Smooth muscle cell of the brain vasculature (primary cell): ENCODE results near the gene MPHOSPH8.
"Not testable (repeated sequence)": the region's sequence is repeated elsewhere in the genome, so short reads cannot be mapped to it uniquely, and the experiment has no call there.

ENCODE experiments used
- DNase-seq: peaks from one replicate; pipeline ENCODE4 v3.0.0-alpha.2; 2012; ENCODE audit warnings: low read depth, low spot score

MPHOSPH8 gene

DNA sequence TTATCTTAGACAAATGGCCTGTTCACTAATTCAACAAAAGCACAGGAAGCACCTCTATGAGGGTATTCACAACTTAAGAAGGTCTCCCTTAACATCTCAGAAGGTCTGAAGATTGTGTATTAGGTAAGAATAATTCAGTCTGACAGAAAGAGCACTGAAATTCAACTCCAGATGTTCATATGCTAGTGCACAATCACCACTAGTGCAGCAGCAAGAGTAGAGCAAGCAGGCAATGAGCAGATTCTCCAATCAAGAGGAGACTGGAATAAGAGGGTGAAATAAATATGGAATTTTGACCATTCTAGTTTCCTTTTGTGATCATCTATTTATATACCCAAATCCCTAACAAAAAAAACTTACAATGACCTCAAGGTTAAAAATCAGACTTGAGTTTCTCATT, 52.0 kb downstream of the MPHOSPH8 start:
- DNase-seq, result no peak

DNA sequence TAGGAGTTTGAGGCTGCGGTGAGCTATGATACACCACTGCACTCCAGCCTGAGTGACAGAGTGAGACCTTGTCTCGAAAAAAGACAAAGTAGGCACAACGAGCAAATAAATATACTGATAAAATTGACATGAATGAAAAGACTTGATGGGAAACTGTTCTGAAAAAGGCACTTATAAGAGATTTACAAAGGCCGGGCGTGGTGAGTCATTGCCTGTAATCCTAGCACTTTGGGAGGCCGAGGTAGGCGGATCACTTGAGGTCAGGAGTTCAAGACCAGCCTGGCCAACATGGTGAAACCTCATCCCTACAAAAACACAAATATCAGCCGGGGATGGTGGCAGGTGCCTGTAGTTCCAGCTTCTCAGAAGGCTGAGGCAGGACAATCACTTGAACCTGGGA, 58.0 kb downstream of the MPHOSPH8 start:
- DNase-seq, result not testable (repeated sequence)

GRCh38 chr13:19695428-19695827, 62.0 kb downstream of the MPHOSPH8 start:
- DNase-seq, result no peak

- no peak for DNase-seq
These were observed 62.4 kb downstream of the MPHOSPH8 start for GRCh38 chr13:19695829-19696228.

DNA sequence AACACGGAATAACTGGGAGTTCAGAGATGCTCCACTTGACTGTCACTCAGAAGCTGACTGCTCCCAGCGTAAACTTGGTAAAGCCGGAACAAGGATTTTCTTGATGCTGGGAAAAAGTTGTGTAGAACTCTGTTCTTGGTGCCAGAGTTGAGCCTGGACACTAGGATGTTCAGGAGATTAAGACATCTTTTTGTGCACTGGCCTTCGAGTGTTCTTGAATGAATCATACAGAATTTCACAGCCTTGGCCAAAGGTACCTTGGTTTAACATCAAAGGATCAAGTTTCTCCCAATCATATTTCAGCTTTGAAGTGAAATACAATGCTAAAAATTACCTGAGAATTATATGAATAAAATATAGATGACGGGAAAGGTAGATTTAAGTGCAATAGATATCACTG, 67.5 kb downstream of the MPHOSPH8 start:
- DNase-seq, result not testable (repeated sequence)

DNA sequence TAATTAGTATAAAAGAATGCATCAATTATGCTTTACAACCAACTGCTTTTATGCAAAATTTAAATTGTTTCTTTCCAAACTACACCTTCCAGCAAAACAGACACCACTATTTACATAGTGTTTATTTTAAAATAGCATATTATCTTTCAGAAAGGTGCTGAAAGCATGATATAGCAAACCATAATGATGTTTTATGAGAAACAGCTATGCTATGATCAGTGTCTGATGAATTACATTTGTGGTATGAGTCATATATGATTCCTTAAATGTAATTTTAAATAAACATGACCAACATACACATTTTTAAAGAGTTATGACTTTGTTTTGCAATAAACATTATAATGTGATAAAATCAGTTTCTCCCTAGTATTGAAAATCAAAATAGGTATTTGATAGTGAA, 68.2 kb downstream of the MPHOSPH8 start:
- DNase-seq, result not testable (repeated sequence)

DNA sequence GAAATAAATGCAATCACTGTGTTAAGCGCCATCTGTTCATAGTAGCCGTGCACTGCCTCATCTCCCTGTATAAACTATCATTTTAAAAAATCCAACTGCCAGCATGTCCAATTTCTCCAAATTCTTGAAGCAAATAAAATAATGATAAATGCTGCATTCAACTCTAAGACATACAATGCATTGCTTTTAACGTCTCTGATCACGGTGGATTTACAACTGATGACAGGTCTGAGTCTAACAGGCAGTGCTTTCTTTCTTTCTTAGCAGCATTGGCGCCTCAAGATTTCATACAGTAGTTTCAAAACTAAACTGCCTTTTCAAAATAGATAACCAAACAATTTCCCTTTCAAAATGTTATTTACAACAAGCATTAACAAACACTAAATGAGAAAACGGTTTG, 70.8 kb downstream of the MPHOSPH8 start:
- not testable (repeated sequence) for DNase-seq

DNA sequence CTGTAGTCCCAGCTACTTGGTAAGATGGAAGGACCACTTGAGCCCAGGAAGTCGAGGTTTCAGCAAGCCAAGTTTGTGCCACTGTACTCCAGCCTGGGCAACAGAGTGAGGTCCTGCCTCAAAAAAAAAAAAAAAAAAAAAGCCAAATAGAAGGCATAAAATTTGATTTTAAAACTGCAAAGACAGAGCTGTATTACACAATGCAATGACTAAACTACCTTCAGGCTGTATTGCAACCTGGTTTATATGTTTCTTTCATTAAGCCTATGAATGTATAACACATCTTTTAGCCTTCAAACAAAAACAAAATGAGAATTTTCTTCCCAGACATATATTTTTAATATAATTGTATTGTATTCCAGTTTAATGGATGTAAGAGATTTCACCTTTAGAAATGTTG, 75.6 kb downstream of the MPHOSPH8 start:
- not testable (repeated sequence) for DNase-seq

GRCh38 chr13:19709782-19710181, 76.3 kb downstream of the MPHOSPH8 start:
- DNase-seq, result not testable (repeated sequence)

- no peak for DNase-seq
These were observed 79.9 kb downstream of the MPHOSPH8 start for GRCh38 chr13:19713186-19713965.

DNA sequence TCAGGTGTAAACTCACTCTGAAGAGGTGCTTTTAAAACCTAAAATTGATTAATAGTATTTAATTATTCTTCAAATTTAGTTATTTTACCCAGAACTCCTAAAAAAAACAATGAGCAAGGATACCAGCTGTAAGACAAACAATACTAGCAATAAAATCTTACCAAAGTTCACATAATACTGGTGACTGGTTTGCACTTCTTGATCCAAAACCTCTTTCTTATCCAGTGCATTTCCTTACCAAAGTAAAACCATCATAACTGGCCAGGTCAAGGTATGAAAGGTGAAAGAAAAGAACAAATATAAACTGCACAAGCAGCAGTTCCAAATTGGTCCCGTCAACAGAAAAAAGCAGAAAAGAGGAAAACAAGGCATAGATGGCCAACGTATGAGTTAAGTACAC, 86.6 kb downstream of the MPHOSPH8 start:
- DNase-seq, result no peak
